NCI-H2196 treated with DMSO at 0.1 percent for 48 hours (cell line): ENCODE results near the gene SPTA1.

Experiments used
- DNase-seq: peaks from one replicate; lab custom pipeline; 2025; ENCODE audit not compliant: unreplicated experiment; lab: John Stamatoyannopoulos, UW

Gene SPTA1

DNA sequence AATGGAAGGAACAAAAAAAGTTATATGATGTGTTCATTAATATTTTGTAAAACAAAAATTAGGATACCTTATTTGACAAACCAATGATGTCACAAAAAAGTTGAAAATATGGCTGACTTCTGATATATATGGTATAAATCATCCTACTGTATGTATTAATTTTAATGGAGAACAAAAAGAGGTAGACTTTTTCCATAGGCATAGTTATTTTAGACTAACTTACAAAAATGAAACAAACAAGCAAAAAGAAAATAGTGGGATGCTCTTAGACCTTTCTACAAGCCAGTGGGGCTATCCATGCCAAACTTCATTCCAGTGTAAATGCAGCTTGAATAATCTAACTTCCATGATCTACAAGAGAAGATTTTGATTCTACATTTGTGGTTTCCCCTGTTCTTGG, 522 bp upstream of the SPTA1 start:
- no peak for DNase-seq

GRCh38 chr1:158685085-158685484, 1.4 kb downstream of the SPTA1 start:
- DNase-seq, result no peak

GRCh38 chr1:158681606-158682005, 4.9 kb downstream of the SPTA1 start:
- no peak for DNase-seq

- DNase-seq, result no peak
Measured at GRCh38 chr1:158679289-158679688, 7.2 kb downstream of the SPTA1 start.

GRCh38 chr1:158675563-158676323, 10.8 kb downstream of the SPTA1 start:
- DNase-seq, result no peak

GRCh38 chr1:158674302-158674701, 12.2 kb downstream of the SPTA1 start:
- DNase-seq, result no peak

DNA sequence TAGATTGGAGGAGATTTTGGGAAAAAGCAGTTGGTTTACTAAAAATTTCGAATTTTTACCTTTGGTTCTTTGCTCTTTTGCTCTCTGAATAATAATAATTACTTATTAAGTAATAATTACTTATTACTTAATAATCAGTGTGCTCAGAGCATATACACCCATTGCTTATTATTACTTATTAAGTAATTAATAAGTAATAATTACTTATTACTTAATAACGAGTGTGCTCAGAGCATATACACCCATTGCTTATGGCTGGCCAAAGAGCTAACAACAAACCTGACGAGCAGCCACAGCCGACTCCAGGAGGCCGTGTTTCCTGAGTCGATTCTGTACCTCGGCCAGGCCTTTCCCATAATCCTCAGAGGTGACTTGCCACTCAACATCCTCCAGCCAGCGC, 20.5 kb downstream of the SPTA1 start:
- no peak for DNase-seq

DNA sequence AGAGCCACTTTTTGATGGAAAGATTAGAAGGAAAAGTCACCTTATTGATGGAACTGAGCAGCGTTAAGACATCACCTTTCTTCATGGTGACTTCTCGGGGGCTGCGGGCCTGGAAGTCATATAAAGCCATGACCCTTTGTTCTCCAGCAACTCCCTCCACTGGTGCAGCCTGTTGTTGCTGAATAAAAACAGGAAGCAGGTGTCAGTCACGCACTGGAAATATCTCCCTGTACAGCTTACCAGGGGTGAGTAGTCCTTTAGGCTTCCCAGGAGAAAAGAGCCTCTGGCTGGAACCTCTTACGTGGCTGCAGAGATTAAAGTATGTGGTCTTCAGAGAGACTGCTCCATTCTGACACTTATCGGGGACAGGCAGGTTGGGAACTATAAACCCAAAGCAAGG, 31.9 kb downstream of the SPTA1 start:
- no peak for DNase-seq

DNA sequence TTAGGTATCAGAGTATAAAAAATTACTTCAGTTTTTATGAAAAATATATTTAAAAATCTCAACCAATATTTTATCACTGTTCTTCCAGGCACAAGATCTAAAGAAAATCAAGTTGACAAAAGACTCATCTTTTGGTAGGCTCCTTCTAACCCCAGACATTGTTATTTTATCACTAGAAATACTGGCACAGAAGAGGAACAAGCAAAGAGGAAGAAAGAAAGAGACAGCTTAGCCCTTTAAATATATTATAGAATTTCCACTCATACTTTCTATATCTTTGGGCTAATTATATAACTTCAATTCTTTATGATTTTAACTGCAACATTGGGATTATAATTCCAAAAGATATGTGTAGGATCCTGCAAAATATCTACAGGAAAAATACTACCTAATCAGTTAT, 32.4 kb downstream of the SPTA1 start:
- no peak for DNase-seq

DNA sequence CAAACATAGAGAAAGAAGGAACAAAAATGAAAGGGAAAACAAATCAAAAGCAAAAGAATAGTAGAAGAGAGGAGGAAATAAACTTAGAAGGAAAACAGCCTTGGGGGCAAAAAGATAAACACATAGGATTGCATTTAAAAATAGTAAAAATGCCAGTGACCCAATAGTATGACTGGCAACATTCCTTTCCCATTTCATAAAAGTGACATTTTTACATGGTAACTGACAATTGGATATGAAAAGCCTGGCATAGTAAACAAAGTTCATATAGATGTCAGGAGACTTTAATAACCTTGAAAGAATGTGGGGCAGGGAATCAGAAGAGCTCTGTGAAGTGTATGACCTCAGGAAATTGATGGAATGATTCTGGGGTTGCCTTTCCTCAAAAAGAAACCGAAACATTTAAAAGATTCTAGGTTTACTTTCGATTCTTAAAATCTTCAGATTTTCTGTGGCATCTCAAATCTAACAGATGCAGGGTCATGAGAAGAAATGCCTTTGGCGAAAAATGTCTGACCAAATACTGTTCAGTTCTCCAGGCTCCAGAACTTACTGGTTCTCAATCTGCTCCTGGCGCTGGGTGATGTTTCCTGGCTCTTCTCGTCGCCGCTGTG, 33.7 kb downstream of the SPTA1 start:
- no peak for DNase-seq

DNA sequence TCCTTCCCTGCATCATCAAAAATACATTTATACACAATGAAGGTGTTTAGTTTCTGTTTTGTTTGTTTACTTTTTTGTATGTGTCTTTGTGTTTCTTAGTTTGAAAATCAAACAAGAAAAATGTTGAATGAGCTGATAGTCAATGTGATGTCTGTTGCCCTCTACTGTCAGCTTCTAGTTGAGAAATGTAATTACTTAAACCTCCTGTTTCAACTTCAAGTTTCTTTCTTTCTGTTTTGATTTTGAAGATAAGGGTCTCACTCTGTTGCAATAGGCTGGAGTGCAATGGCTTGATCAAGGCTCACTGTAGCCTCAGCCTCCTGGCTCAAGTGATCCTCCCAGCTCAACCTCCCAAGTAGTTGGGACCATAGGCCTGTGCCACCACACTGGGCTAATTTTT, 37.5 kb downstream of the SPTA1 start:
- no peak for DNase-seq

DNA sequence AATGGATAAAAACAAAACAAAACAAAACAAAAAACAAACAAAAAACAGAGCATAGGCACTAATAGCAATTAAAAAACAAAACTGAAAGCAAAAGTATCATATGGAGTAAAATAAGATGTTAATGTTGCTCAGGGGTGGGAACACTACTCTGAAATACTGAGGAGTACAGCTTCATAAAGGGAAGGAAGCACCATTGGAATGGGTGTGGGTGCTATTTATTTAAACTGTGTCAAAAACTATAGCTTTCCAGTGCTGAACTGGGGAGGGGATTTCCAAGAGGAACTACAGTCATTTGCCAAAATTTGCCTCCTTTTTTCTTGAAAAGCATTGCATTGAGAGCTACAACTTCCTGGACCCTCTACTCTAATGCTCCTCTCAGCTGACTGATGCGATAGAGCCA, 40.0 kb downstream of the SPTA1 start:
- no peak for DNase-seq

DNA sequence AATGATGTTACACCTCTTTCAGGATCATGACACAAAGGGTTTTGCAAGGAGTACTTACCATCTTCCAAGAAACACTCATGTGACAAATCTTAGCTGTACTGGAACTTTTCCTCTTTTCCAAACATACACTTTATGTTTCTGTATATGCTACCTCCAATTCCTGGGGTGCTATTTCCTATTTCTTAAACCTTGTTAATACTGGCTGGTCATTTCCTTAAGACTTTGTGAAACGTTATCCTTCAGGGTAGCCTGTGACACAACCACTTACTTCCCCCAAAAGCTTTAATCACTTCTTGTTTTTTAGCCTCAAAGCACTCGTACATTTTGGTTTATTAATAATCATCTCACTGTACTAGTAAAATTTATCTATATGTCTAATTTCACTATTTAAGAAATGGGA, 42.1 kb downstream of the SPTA1 start:
- DNase-seq, result no peak

DNA sequence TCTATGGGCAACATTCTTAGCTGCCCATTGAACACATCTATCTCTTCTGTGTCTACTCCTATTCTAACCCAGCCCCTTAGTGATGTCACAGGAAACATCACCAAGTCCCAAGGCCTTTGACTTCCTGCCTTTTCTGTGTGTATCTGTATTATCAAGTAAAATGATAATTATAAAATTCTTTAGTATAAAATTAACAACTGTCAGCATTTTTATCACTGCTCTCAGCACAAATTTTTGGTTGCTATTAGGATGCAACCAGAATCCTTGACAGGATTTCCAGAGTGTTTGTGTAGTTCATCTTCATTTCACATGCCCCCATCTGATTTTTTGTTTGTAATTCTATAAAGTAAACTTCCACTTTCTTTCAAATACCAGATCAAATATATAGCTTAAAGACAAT, 47.6 kb downstream of the SPTA1 start:
- no peak for DNase-seq

GRCh38 chr1:158638146-158638545, 48.4 kb downstream of the SPTA1 start:
- DNase-seq, result no peak

DNA sequence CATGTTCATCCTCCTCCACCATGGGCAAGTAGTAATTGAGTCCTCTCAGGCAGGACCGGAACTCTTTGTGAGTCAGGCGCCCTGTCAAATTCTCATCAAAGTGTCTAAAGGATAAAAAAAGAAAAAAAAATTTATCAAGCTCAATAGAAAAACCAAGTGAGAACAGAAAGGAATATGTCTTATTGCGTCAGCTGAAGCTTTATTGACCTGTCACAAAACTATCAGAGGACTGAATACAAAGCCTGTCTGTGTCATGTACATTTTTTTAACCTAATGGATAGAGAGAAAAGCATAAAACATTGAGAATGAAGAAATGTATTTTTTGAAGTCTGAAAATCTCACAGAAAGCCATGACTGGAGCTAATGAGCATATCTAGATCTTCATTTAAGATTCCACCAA, 72.8 kb downstream of the SPTA1 start:
- DNase-seq, result no peak

GRCh38 chr1:158611916-158612315, 74.6 kb downstream of the SPTA1 start:
- DNase-seq, result no peak

- no peak for DNase-seq
Measured at GRCh38 chr1:158607296-158607695, 79.2 kb downstream of the SPTA1 start.

- no peak for DNase-seq
Measured at GRCh38 chr1:158604968-158605367, 81.5 kb downstream of the SPTA1 start, which contains the start of gene OR10Z1. OR10Z1 (plus strand) TSS chr1:158605268; CDS start chr1:158606439, 1,171 bp downstream.

- DNase-seq, result no peak
Measured at GRCh38 chr1:158600735-158601134, 85.8 kb downstream of the SPTA1 start.

DNA sequence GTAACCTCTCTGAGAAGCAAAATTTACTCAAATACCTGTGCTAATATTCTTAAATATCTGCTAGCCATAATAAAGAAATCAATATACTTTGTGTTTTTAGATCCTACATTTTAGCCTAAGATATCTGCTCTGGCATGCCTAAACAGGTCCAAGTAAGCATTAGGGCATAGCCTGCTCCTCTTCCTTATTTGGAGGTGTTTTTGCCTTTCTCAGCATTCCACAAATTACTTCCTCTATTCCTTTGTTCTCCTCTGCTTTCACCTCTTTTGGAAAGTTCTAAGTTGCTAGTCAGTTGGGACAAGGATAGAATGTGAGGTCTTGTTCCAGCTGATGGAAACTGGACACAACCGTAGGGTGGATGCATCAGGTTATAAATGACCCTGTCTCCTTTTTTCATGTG, 99.6 kb downstream of the SPTA1 start:
- DNase-seq, result no peak

- no peak for DNase-seq
Measured at GRCh38 chr1:158583962-158584361, 102.6 kb downstream of the SPTA1 start.

DNA sequence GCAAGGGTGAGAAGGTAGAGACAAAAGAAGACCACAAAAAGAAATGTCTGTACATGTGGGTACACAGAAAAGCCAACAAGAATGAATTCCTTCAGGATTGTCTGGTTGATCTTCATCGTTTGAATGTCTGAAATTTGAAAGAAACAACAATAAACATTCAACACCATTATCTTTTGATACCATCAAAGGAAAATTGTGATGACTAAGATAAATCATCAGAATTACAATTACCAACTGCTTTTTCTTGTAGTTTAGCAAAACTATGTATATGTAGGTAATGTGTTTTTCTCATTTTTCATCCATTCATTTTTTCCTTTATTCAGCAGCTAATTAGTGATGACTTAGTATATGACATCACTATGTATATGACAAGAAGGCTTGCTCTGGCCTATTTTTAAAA, 106.8 kb downstream of the SPTA1 start, which contains the start of gene OR10X1:
Gene OR10X1 (minus strand): TSS at position 167 of the 400 bp plus-strand sequence. CDS start 0 bp downstream, at position 167.
- DNase-seq, result no peak
